HL-60 (cell line): ENCODE results near the gene ARSG.

Experiments
- CTCF ChIP-seq: IDR thresholded peaks from one replicate; pipeline ENCODE4 v1.5.1; 2011; ENCODE audit warnings: low read length, control low read depth, inconsistent platforms; ENCODE audit not compliant: insufficient read depth
- GABPA ChIP-seq: IDR thresholded peaks from 2 replicates; pipeline ENCODE4 v1.6.1; 2012; ENCODE audit warnings: low read depth
- POLR2AphosphoS5 ChIP-seq: IDR thresholded peaks from 2 replicates; pipeline ENCODE4 v1.6.1; 2012; ENCODE audit warnings: low read depth

- no peak for TF ChIP-seq CTCF
- no peak for TF ChIP-seq POLR2AphosphoS5
- TF ChIP-seq GABPA = no peak
Observed at GRCh38 chr17:68324114-68324513, 32.8 kb downstream of the ARSG start.
